ENCODE results near the gene FAM181A.

Gene FAM181A

DNA sequence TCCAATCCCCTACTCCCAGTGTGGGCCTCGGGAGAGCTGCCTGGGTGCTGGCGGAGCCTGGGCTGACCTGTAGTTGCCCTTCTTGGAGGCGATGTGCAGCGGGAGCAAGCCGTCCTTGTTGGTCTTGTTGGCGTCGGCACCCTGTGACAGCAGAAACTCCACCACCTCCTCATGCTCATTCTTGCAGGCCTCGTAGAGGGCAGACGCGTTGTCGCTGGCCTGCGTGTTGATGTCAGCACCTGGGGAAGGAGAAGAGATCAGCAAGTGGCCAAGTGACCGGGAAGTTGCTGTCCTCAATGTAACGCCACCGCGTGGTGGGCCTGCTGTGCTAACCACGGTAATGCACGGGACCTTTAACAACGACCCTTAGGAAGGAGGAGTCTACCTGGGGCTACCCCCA lies 20.1 kb downstream of the FAM181A start:
- H3K4me3 ChIP-seq (ENCODE audit: low read depth, low read length), result no peak overlapping the region

DNA sequence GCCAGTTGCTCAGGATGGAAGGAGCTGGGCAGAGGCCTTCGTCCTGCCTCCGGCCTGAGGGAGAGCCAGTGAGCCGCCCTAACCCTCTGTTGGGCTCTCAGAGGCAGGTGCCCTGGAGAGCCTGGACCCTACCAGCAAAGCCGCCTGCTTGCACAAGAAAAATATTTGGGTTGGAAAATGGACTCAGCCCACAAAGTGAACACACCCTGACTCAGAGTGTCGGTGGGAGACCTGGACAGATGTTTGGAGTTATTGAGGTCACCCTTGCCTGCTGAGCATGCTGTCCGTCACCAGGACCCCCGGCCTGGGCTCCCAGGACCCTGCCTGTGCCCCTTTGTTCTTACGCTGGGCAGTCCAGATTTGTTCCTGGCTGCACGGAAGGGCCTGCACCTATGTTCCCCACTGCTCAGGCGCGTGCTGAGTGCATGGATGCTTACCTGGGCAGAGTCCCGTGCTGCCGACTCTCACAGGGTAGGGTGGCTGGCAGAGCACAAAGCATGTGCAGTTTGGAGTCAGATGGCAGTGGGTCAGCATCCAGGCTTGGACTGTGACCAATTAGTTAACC lies 22.4 kb downstream of the FAM181A start:
- H3K4me3 ChIP-seq (ENCODE audit: low read depth, low read length), result no peak overlapping the region

DNA sequence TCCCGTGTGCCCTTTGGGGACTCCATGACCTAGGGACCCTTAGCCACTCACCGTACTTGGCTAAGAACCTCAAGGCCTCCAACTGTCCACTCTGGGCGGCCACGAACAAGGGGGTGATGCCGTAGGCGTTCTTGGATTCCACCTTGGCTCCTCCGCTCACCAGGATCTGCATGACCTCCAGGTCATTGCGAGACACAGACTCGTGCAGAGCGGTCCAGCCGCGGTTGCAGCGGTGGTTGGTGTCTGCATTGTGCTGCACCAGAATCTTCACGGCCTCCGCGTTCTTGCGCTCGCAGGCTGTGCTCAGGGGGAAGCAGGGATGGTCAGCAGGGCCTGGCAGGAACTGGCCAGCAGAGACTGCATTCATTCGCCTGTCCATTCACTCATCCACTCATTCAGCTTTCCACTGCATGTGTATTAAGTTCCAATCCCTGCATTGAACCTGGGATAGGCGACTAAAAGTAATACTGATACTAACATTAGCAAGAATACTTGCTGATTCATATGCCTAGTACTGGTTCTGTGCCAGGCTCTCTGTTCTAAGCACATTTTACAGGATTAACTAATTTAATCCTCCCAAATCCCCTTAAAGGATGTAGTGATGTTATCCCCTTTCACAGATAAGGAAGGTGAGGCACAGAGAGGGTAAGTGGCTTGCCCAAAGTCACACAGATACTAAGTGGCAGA lies 23.9 kb downstream of the FAM181A start:
- no peak overlapping the region for H3K4me3 ChIP-seq (ENCODE audit: low read depth, low read length)

DNA sequence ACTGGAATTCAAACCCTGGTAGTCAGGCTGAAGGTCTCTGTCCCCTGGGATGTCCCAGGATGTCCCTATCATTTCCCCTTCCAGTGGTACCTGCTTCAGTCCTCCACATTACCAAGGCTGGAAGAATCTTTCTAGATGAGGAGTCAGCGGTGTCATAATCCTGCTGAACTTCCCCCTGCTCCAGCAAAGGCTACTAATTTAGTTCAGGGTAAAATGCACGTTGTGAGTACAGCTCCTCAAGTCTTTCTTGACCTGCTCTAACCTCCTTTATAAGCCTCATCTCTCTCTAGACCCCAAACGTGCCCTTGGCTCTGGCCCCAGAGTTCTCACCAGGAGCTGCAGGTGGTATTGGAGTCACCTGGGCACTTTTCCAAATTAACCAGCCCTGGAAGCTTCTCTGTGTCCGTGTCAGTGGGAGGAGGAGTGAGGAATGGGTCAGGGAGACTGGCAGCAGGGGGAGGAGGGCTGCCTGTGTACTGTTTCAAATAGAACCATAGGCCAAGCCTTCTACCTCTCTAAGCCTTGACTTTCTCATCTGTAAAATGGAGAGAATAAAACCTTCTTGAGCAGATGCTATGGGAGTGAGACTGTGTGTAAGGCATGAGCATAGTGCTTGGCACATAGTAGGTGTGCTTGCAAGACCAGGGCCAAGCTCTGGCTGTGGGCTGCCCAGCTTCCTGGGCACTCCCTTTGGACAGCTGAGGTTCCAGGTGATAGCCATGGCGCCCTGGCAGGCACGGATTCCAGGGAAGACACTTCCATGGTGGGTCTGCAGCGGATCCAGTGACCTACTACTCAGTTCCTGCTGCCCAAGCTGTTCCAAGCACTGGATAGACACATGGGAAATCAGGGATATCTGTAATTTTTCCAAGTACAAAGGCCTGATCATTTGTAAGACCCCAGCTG lies 24.7 kb downstream of the FAM181A start:
- no peak overlapping the region for H3K4me3 ChIP-seq (ENCODE audit: low read depth, low read length)

DNA sequence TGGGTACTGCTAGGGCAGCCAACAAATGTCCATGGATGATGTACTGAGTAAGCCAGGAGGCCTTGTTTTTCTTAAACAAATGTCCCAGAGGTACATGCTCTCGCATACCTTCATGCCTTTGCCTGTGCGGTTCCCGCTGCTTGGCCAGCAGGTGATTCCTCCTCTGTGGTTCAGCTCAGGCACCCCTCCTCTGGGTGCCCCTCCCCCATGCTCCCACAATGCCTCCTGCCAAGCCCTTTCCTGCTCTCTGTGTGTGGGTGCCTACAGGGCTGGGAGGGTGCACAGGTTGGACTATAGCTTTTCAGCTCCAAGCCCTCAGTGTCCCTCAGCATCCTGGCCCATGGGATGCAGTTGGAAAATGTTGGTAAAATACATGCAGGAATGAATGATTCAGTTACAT lies 25.7 kb downstream of the FAM181A start:
- H3K4me3 ChIP-seq (ENCODE audit: low read depth, low read length), result no peak overlapping the region

DNA sequence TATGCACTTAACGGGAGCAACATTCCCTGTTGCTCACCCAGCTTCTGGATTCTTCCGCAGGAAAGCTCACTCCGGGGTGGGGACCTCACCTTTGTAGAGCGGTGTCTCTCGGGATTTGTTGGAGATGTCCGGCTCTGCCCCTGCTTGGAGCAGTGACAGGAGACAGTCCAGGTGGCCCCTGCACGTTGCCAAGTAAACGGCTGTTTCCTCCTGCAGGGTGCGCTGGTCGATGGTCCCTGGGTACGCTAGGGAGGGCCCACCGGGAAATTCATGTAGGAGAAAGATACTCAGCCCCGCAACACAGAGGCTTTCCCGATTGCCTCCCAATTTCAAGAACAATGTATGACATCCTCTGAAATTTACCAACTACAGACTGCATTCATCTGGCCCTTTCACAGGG lies 26.1 kb downstream of the FAM181A start:
- no peak overlapping the region for H3K4me3 ChIP-seq (ENCODE audit: low read depth, low read length)

DNA sequence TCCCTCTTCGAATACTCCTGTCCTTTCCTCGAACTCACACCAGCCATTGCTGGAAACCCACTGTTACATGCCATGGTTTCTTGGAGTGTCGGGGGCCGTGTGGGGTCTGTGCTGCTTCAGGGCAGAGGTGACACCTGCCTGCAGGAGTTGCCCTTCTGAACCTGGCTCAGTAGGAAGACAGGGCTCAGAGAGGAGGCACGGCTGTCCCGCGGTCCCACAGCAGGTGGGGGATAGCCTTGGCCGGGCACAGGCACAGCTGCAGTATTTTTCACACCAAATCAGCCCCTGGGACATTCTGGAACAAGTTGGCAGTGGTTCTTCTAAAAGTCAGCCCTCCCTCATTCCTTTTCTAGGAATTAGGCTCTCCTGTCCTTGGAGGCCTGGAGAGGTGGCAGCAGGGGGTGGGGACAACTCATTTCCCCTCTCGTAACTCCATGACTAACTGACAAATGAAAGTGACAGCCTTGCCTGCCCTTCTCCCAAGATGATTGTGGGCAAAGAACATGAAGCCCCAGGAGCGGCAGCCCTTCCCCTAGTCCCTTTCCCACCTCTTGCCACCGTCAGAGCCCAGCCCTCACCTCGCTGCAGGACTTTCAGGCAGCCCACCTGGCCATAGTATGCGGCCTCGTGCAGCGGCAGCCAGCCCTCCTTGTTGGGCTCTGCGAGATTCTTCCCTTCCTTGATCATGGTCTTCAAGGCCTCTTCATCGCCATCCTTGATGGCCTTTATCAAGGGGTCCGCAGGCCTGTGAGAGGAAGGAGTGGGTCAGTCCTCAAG lies 26.8 kb downstream of the FAM181A start:
- no peak overlapping the region for H3K4me3 ChIP-seq (ENCODE audit: low read depth, low read length)

DNA sequence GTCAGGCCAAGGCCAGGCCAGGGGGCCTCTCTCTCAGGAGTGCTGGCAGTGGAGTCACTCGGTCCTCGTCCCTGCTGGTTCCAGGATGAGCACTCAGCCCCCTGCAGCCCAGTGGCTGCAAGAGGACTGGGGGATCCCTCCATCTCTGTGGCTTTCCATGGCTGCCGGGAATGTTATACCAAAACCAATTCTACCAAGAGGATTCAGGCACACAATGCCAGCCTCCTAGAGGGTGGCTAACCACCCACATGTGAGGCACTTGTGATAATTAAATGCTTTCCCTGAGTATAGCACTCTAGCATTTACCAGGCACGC lies 27.3 kb downstream of the FAM181A start:
- no peak overlapping the region for H3K4me3 ChIP-seq (ENCODE audit: low read depth, low read length)

DNA sequence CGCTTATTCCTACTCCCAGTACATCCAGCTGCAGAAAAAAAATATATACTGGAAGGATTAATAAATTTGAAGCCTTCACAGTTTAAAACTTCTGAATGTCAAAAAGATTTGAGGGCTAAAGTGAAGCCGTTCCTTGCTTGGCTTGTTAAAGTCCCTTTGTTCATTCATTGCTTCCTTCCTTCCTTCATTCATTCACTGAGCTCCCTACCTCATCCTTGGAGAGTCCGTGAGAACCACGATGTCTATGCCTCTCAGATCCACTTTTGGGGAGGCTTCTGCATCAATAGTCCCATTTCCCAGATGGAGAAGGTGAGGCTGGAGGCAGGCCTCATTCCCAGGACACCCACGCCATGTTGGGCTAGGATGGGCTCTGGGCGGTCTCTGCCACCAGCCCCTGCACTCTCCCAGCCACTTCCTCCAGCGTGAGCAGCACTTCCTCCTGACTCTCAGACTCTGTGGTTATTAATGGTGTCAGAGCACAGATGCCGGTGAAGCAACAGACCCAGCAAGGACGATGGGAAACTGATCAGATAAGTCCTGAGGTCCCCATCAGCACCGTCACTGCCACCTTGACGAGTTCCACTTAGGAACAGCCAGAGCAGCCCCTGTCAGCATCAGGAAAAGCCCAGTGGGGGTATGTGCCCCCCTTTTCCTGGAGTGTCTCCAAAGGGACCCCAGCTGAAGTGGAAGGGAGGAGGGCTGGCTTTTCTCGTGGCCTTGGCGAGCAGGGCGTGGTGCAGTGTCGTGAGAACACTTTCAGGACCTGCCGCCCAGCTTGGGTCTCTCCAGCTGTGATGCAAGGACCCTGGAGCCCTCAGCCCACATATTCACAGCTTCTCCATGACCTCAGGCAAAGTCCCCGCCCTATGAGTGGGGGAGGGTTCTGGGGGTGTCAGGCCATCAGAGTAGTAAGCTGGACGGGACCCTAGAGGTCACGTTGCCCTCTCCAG lies 28.0 kb downstream of the FAM181A start:
- H3K4me3 ChIP-seq (ENCODE audit: low read depth, low read length), result no peak overlapping the region

DNA sequence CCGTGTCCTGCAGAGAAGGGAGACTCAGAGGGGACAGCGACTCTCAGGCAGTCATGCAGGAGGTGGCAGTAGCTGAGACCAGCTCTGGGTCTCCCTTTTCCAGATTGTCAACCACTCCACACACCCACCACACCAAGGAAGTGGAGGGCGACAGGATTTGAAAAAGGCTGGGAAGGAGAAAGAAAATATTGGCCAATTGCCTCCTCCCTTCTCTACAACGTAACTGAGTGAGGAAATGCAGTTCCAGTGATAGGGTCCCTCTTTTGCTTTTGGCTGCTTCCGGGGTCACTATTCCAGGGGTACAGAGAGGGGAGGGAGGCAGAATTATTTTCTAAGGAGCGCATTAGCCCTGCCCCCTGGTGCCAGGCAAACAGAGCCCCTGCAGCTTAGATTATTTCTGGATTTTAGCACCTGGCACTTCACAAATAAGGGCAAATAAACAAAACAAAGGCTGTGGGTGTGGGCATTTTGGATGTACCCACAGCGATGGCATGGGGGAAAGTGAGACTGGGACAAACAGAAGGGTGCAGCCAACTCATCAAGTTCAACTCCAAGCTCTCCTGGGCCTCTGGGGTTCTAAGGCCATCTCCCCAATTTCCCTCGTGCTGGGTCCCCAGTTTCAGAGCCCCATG lies 28.8 kb downstream of the FAM181A start:
- no peak overlapping the region for H3K4me3 ChIP-seq (ENCODE audit: low read depth, low read length)

DNA sequence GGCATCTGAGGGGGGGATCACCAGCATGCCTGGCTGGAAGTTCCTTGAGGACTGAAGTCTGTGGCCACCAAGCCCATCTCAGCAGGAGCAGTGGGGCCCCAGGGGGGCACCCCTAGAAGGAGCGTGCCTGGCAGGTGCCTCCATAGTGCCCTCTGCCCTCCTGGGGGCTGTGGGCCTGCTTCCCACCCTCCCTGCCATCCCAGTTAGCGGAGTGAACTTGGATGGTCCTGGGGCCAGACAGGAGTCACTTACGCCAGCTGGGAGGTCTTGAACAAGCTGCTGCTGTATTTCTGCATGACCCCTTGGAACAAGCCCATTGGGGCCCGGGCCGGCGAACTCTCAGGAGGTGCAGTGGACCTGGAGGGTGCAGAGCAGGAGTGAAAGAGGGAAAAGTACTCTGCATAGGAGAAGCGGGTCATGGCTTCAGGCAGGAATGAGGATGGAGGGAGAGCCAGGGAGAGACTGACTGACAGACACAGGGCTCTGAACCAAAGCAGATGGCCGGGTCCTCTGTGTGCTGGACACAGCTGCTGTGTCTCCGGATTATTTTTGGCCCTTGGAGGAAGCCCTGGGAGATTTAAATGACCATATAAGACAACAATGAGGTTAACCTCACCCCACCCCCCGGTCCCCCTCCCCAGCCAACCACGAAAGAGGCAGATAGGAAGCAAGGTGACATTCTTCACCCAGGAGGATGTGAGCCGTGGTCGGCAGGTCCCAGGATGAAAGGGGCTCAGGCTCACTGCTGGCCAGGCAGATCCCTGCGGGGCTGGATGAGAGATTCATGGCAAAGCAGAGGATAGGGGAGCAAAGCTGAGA lies 29.6 kb downstream of the FAM181A start:
- no peak overlapping the region for H3K4me3 ChIP-seq (ENCODE audit: low read depth, low read length)

DNA sequence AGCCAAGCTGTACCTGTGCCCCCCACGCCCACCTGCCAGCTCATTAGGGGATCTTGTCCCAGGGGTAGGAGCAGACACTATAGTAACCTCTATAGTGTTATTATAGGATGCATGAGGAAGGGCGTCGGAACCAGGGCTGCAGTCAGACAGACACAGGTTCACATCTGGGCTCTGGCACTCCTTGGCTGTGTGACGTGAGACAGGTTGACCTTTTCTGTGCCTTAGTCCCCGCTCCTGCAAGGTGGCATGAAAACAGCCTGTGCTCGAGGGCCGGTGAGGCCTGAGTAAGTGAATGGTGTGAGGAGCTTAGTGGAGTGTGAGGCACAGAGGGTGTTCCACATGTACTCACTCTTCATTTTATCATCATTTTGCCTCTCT lies 30.2 kb downstream of the FAM181A start:
- H3K4me3 ChIP-seq (ENCODE audit: low read depth, low read length), result no peak overlapping the region

DNA sequence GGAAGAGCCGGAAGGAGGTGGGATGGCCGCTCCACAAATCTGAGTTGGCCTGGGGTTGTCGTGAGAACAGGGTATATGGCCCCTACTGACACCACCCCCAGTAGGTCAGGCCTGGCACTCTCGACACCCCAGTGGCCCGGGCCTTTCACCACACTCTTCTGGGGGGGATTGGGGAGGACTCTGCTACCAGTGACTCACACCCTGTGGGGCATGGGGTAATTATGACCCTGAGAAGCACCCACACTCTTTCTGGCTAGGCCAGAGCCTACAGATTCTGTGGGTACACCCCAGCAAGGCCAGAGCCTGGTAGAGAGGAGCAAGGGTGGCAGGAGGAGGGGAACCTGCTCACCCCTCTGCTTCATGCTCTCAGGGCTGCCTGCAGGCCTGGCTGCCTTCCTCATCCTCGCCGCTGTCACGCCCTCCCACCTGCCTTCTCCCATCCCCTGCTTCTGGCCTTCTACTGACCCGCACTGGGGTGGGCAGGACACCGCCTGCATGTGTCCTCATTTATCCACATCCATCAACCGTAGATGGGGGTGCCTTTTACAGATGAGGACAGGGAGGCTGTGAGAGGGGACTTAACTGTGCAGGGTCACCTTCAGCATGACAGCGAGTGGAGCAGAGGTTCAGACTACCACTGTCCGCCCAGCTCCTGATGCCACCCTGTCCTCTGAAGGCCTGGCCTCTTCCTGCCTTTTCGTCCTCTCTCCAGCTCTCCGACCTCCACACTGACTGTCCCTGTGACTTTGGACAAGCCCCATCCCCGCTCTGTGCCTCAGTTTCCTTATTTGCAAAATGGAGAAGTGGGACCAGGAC lies 30.8 kb downstream of the FAM181A start:
- H3K4me3 ChIP-seq (ENCODE audit: low read depth, low read length), result no peak overlapping the region

DNA sequence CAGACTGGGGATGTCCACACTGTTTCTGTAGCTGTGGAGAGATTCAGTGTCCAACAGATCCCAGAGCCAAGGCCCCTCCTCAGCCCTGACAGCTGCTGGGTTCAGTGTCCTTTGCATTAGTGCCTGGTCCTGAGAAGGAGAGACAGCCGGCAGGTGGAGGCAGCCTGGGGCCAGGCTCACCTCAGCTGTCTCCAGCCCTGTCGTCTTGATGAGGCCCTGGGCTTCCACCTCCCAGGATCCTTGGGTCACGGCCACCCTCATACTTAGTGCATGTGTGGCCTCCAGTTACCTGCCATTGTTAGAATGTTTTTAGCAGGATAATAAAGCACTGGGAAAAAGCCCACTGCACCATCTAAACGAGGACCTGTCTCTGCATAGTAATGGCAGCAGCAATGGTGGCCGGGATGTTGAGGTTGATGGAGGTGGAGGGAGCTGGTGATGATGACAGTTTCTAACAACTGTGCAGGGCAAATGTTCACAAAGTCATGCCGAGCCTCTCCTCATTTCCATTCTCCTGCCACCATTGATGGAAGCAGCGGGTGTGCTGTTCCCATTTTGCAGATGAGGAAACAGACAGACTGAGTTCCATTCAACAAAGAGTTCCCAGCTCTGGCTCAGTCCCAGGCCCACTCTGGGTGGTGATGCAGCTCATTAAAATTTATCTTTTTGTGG lies 31.6 kb downstream of the FAM181A start:
- no peak overlapping the region for H3K4me3 ChIP-seq (ENCODE audit: low read depth, low read length)

DNA sequence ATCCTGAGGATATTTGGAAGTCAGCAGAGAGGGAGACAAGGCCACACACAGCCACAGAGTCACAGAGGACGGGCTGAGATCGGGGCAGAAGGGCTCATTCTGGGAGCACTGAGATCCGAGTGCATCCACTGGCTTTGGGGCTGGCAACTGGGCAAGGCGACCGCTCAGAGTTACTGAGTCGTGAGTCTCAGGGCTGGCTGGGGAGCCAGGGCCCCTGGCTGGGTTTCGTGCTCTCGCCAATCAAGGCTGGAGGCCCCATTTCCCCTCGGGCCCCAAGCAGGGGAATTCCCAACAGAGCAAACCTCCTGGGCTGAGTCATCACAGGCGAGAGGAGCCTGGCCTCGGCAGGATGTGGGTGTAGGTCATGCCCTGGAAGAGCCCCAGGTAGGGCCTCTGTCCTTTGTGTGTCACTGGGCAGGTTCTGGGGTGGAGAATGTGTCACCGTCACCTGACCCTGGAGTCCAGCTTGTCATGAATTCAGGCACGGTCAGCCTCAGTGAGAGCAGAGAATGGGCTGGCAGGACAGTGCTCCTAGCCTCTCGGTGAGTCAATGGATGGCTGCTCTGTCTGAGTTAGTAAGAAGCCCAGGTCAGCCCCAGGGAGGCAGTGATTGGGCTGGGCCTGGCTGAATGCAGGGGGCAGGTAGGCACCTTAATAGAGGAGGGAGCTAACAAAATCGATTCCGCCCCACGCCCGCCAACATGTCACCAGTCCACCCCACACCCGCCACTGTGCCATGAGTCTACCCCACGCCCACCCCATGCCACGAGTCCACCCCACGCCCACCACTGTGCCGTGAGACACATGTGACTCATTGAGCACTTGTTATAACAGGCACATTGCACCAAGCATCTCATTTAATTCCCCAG lies 32.3 kb downstream of the FAM181A start:
- no peak overlapping the region for H3K4me3 ChIP-seq (ENCODE audit: low read depth, low read length)

DNA sequence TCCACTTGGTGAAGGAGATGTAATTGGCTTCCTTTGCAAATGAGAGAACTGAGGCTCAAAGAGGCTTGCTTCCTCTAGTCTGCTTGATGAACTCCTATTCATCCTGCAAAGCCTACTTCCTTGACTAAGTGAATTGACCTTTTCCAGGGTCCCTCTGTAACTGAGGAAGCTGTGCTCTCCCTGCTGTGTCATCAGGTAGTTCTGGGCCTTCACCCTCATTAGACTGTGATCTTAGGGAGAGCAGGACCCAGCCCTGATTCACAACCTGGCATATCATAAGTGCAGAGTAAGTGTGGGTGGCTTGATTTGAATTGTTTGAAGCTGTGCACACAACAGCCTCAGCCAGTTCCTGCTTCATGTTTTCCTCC lies 32.9 kb downstream of the FAM181A start:
- H3K4me3 ChIP-seq (ENCODE audit: low read depth, low read length), result no peak overlapping the region
